Measurements from ENCODE around the gene P2RX1. TPM values are rescaled to one million over a fixed set of nuclear protein-coding genes. Genes with fewer than 3 reads are reported as not detected.

The P2RX1 gene
- total RNA-seq, 1 experiment from 2014 or later, result not detected

GRCh38 chr17:3963237-3964201 lies 47.3 kb upstream of the P2RX1 start:
- H3K23ac ChIP-seq (ENCODE audit: insufficient read length, low read depth, low read length), result no peak overlapping the region
- no peak overlapping the region for H2BK12ac ChIP-seq (ENCODE audit: insufficient read length, low read depth, low read length)
- no peak overlapping the region for H3K4ac ChIP-seq (ENCODE audit: low read depth, low read length)
- Mint-ChIP-seq H3K4me1 (peaks cover 27 to 32% of the 10 kb centered on the region in 2 experiments), H3K27me3 (ENCODE audit: low read depth) (peaks cover 34% of the 10 kb centered on the region), H3K27ac (no peak overlapping the region), H3K4me3 (peak overlapping the region; percentile 57 to 73), H3K36me3 (ENCODE audit: insufficient read depth in 1 of 3, low read depth in 3 of 3) (no peaks in the 10 kb centered on the region), H3K9me3 (no peaks in the 10 kb centered on the region)
- no peaks in the 10 kb centered on the region for H3K9me3 ChIP-seq (ENCODE audit: control insufficient read depth, low read depth, low read length)
- H4K5ac ChIP-seq (ENCODE audit: insufficient read length, low read depth, low read length), result no peak overlapping the region
- H3K56ac ChIP-seq (ENCODE audit: insufficient read length, low read depth, low read length), result no peak overlapping the region
- H2AK5ac ChIP-seq (ENCODE audit: insufficient read length, low read length), result no peak overlapping the region
- H3K4me1 ChIP-seq (ENCODE audit: insufficient read depth, low read length), result peaks cover 3% of the 10 kb centered on the region; the same call in 1 of the 2 replicates
- H3K9ac ChIP-seq (ENCODE audit: extremely low read depth, insufficient read length, low read length), result no peak overlapping the region
- no CpG with 5 or more reads among the region's 64 CpGs for WGBS (ENCODE audit: extremely low coverage, insufficient read length, low lambda C conversion rate)
- no peaks in the 10 kb centered on the region for H3K79me2 ChIP-seq (ENCODE audit: insufficient read depth, low read length)
- no peak overlapping the region for H3T11ph ChIP-seq (ENCODE audit: low read length)
- H4K8ac ChIP-seq (replicated peaks; ENCODE audit: insufficient read length, low read depth, low read length), result no peak overlapping the region
- no peaks in the 10 kb centered on the region; the same call in 1 of the 2 replicates for H3K27me3 ChIP-seq (ENCODE audit: insufficient read depth, low read length)
- no peak overlapping the region for H2BK5ac ChIP-seq (ENCODE audit: insufficient read length, low read length)
- no peak overlapping the region for H2AFZ ChIP-seq (ENCODE audit: low read length)
- H4K20me1 ChIP-seq (ENCODE audit: control insufficient read depth, insufficient read depth, insufficient read length), result no peaks in the 10 kb centered on the region
- no peaks in the 10 kb centered on the region for H3K79me1 ChIP-seq (ENCODE audit: insufficient read depth, low read depth, low read length, poor library complexity, severe bottlenecking)
- TF ChIP-seq CTCF (conservative IDR thresholded peaks at IDR 0.05), result no peak
- peaks cover 3% of the 10 kb centered on the region for H3K23me2 ChIP-seq (ENCODE audit: insufficient read length, low read depth, low read length, poor library complexity, severe bottlenecking)
- no peak overlapping the region for H4K91ac ChIP-seq (ENCODE audit: insufficient read length, low read depth, low read length)
- H2BK15ac ChIP-seq (ENCODE audit: low read depth, low read length), result no peak overlapping the region
- peak overlapping the region; percentile 42 for H3K4me2 ChIP-seq (ENCODE audit: insufficient read depth, insufficient read length, low read length)
- DNase-seq, result no peak
- H2BK120ac ChIP-seq (ENCODE audit: low read depth, low read length, poor library complexity, severe bottlenecking), result no peak overlapping the region
- H2BK20ac ChIP-seq (ENCODE audit: low read depth, low read length, poor library complexity, severe bottlenecking), result no peak overlapping the region
- no peak overlapping the region for H3K14ac ChIP-seq (ENCODE audit: insufficient read depth, low read length)
- H3K18ac ChIP-seq (ENCODE audit: insufficient read length, low read depth, low read length), result no peak overlapping the region
- H3K27ac ChIP-seq (ENCODE audit: insufficient read length, low read depth, low read length), result no peak overlapping the region
